ENCODE results near the gene CCNG2.

The CCNG2 gene

GRCh38 chr4:77179519-77179918, 22.5 kb downstream of the CCNG2 start:
- Histone ChIP-seq H3K4me3 (ENCODE audit: low read depth, low read length) (no peak overlapping the region), H3K4me1 (ENCODE audit: control insufficient read depth, insufficient read depth, low read length) (peaks cover 10% of the 10 kb centered on the region), H3K36me3 (ENCODE audit: control insufficient read depth, insufficient read depth, low read length) (no peaks in the 10 kb centered on the region), H3K9ac (ENCODE audit: low read depth, low read length) (no peak overlapping the region), H3K27me3 (ENCODE audit: control insufficient read depth, insufficient read depth, low read length) (peaks cover 41% of the 10 kb centered on the region), H3K27ac (ENCODE audit: low read depth, low read length) (no peak overlapping the region), H3K9me3 (ENCODE audit: control insufficient read depth, insufficient read depth, low read length) (no peaks in the 10 kb centered on the region)

- Histone ChIP-seq H3K27me3 (ENCODE audit: control insufficient read depth, insufficient read depth, low read length) (peaks cover 32% of the 10 kb centered on the region), H3K36me3 (ENCODE audit: control insufficient read depth, insufficient read depth, low read length) (no peaks in the 10 kb centered on the region), H3K4me3 (ENCODE audit: low read depth, low read length) (no peak overlapping the region), H3K9ac (ENCODE audit: low read depth, low read length) (no peak overlapping the region), H3K4me1 (ENCODE audit: control insufficient read depth, insufficient read depth, low read length) (peaks cover 7% of the 10 kb centered on the region), H3K27ac (ENCODE audit: low read depth, low read length) (no peak overlapping the region), H3K9me3 (ENCODE audit: control insufficient read depth, insufficient read depth, low read length) (no peaks in the 10 kb centered on the region)
Measured at GRCh38 chr4:77181720-77182119, 24.7 kb downstream of the CCNG2 start.

- H3K9me3 ChIP-seq (ENCODE audit: control insufficient read depth, insufficient read depth, low read length), result no peaks in the 10 kb centered on the region
- H3K4me3 ChIP-seq (ENCODE audit: low read depth, low read length), result no peak overlapping the region
- H3K27ac ChIP-seq (ENCODE audit: low read depth, low read length), result no peak overlapping the region
- H3K4me1 ChIP-seq (ENCODE audit: control insufficient read depth, insufficient read depth, low read length), result no peaks in the 10 kb centered on the region
- H3K36me3 ChIP-seq (ENCODE audit: control insufficient read depth, insufficient read depth, low read length), result no peaks in the 10 kb centered on the region
- peaks cover 17% of the 10 kb centered on the region for H3K27me3 ChIP-seq (ENCODE audit: control insufficient read depth, insufficient read depth, low read length)
- no peak overlapping the region for H3K9ac ChIP-seq (ENCODE audit: low read depth, low read length)
Measured at GRCh38 chr4:77183777-77184420, 26.9 kb downstream of the CCNG2 start.

- H3K4me1 ChIP-seq (ENCODE audit: control insufficient read depth, insufficient read depth, low read length), result no peaks in the 10 kb centered on the region
- peaks cover 17% of the 10 kb centered on the region for H3K27me3 ChIP-seq (ENCODE audit: control insufficient read depth, insufficient read depth, low read length)
- H3K9me3 ChIP-seq (ENCODE audit: control insufficient read depth, insufficient read depth, low read length), result no peaks in the 10 kb centered on the region
- H3K4me3 ChIP-seq (ENCODE audit: low read depth, low read length), result no peak overlapping the region
- H3K27ac ChIP-seq (ENCODE audit: low read depth, low read length), result no peak overlapping the region
- H3K36me3 ChIP-seq (ENCODE audit: control insufficient read depth, insufficient read depth, low read length), result no peaks in the 10 kb centered on the region
- H3K9ac ChIP-seq (ENCODE audit: low read depth, low read length), result no peak overlapping the region
Measured at GRCh38 chr4:77184974-77185373, 28.0 kb downstream of the CCNG2 start.

GRCh38 chr4:77185686-77186085, 28.7 kb downstream of the CCNG2 start:
- Histone ChIP-seq H3K27ac (ENCODE audit: low read depth, low read length) (no peak overlapping the region), H3K36me3 (ENCODE audit: control insufficient read depth, insufficient read depth, low read length) (no peaks in the 10 kb centered on the region), H3K27me3 (ENCODE audit: control insufficient read depth, insufficient read depth, low read length) (peaks cover 17% of the 10 kb centered on the region), H3K9me3 (ENCODE audit: control insufficient read depth, insufficient read depth, low read length) (no peaks in the 10 kb centered on the region), H3K4me3 (ENCODE audit: low read depth, low read length) (no peak overlapping the region), H3K9ac (ENCODE audit: low read depth, low read length) (no peak overlapping the region), H3K4me1 (ENCODE audit: control insufficient read depth, insufficient read depth, low read length) (no peaks in the 10 kb centered on the region)

GRCh38 chr4:77187322-77187721, 30.3 kb downstream of the CCNG2 start:
- H3K9ac ChIP-seq (ENCODE audit: low read depth, low read length), result no peak overlapping the region
- H3K9me3 ChIP-seq (ENCODE audit: control insufficient read depth, insufficient read depth, low read length), result no peaks in the 10 kb centered on the region
- no peak overlapping the region for H3K27ac ChIP-seq (ENCODE audit: low read depth, low read length)
- H3K4me3 ChIP-seq (ENCODE audit: low read depth, low read length), result no peak overlapping the region
- no peaks in the 10 kb centered on the region for H3K4me1 ChIP-seq (ENCODE audit: control insufficient read depth, insufficient read depth, low read length)
- peaks cover 17% of the 10 kb centered on the region for H3K27me3 ChIP-seq (ENCODE audit: control insufficient read depth, insufficient read depth, low read length)
- no peaks in the 10 kb centered on the region for H3K36me3 ChIP-seq (ENCODE audit: control insufficient read depth, insufficient read depth, low read length)

GRCh38 chr4:77188498-77189220, 31.7 kb downstream of the CCNG2 start:
- Histone ChIP-seq H3K4me3 (ENCODE audit: low read depth, low read length) (no peak overlapping the region), H3K27ac (ENCODE audit: low read depth, low read length) (no peak overlapping the region), H3K27me3 (ENCODE audit: control insufficient read depth, insufficient read depth, low read length) (peaks cover 14% of the 10 kb centered on the region), H3K4me1 (ENCODE audit: control insufficient read depth, insufficient read depth, low read length) (no peaks in the 10 kb centered on the region), H3K36me3 (ENCODE audit: control insufficient read depth, insufficient read depth, low read length) (no peaks in the 10 kb centered on the region), H3K9ac (ENCODE audit: low read depth, low read length) (no peak overlapping the region), H3K9me3 (ENCODE audit: control insufficient read depth, insufficient read depth, low read length) (no peaks in the 10 kb centered on the region)

- Histone ChIP-seq H3K9ac (ENCODE audit: low read depth, low read length) (no peak overlapping the region), H3K4me1 (ENCODE audit: control insufficient read depth, insufficient read depth, low read length) (no peaks in the 10 kb centered on the region), H3K27me3 (ENCODE audit: control insufficient read depth, insufficient read depth, low read length) (peaks cover 19% of the 10 kb centered on the region), H3K4me3 (ENCODE audit: low read depth, low read length) (no peak overlapping the region), H3K36me3 (ENCODE audit: control insufficient read depth, insufficient read depth, low read length) (no peaks in the 10 kb centered on the region), H3K9me3 (ENCODE audit: control insufficient read depth, insufficient read depth, low read length) (no peaks in the 10 kb centered on the region), H3K27ac (ENCODE audit: low read depth, low read length) (no peak overlapping the region)
Measured at GRCh38 chr4:77189412-77189811, 32.4 kb downstream of the CCNG2 start.

GRCh38 chr4:77190053-77190452, 33.0 kb downstream of the CCNG2 start:
- Histone ChIP-seq H3K4me1 (ENCODE audit: control insufficient read depth, insufficient read depth, low read length) (no peaks in the 10 kb centered on the region), H3K9me3 (ENCODE audit: control insufficient read depth, insufficient read depth, low read length) (no peaks in the 10 kb centered on the region), H3K36me3 (ENCODE audit: control insufficient read depth, insufficient read depth, low read length) (no peaks in the 10 kb centered on the region), H3K27ac (ENCODE audit: low read depth, low read length) (no peak overlapping the region), H3K27me3 (ENCODE audit: control insufficient read depth, insufficient read depth, low read length) (peaks cover 20% of the 10 kb centered on the region), H3K9ac (ENCODE audit: low read depth, low read length) (no peak overlapping the region), H3K4me3 (ENCODE audit: low read depth, low read length) (no peak overlapping the region)

GRCh38 chr4:77193046-77193445, 36.0 kb downstream of the CCNG2 start:
- Histone ChIP-seq H3K9me3 (ENCODE audit: control insufficient read depth, insufficient read depth, low read length) (no peaks in the 10 kb centered on the region), H3K4me3 (ENCODE audit: low read depth, low read length) (no peak overlapping the region), H3K27ac (ENCODE audit: low read depth, low read length) (no peak overlapping the region), H3K36me3 (ENCODE audit: control insufficient read depth, insufficient read depth, low read length) (no peaks in the 10 kb centered on the region), H3K4me1 (ENCODE audit: control insufficient read depth, insufficient read depth, low read length) (no peaks in the 10 kb centered on the region), H3K9ac (ENCODE audit: low read depth, low read length) (no peak overlapping the region), H3K27me3 (ENCODE audit: control insufficient read depth, insufficient read depth, low read length) (peaks cover 23% of the 10 kb centered on the region)

- Histone ChIP-seq H3K27me3 (ENCODE audit: control insufficient read depth, insufficient read depth, low read length) (peaks cover 23% of the 10 kb centered on the region), H3K4me3 (ENCODE audit: low read depth, low read length) (no peak overlapping the region; the same call in 1 of the 2 replicates)
Measured at GRCh38 chr4:77193511-77194102, 36.6 kb downstream of the CCNG2 start.

More at GRCh38 chr4:77193511-77194102, 36.6 kb downstream of the CCNG2 start:
- no peak overlapping the region for H3K27ac ChIP-seq (ENCODE audit: low read depth, low read length)
- H3K4me1 ChIP-seq (ENCODE audit: control insufficient read depth, insufficient read depth, low read length), result no peaks in the 10 kb centered on the region
- no peaks in the 10 kb centered on the region for H3K9me3 ChIP-seq (ENCODE audit: control insufficient read depth, insufficient read depth, low read length)
- H3K36me3 ChIP-seq (ENCODE audit: control insufficient read depth, insufficient read depth, low read length), result no peaks in the 10 kb centered on the region
- no peak overlapping the region for H3K9ac ChIP-seq (ENCODE audit: low read depth, low read length)
